CD4-positive, alpha-beta memory T cell (primary cell): Measurements from ENCODE around the gene BOD1L1. TPM values are rescaled to one million over a fixed set of nuclear protein-coding genes. Genes with fewer than 3 reads are reported as not detected.

Experiments
- CTCF ChIA-PET: fragments of 350-600 bp; sonication (Branson Sonifier 250); formaldehyde crosslinking; loops from one replicate; lab custom pipeline; 2021; ENCODE audit warnings: inconsistent platforms; ENCODE audit not compliant: partially characterized antibody; lab: Charles Lee
- POLR2A ChIA-PET: fragments of 350-600 bp; sonication (Branson Sonifier 250); formaldehyde crosslinking; loops from one replicate; lab custom pipeline; 2021; ENCODE audit not compliant: partially characterized antibody; lab: Charles Lee
- DNase-seq, 5 donors: peaks; one replicate each; pipeline versions ENCODE4 v3.0.0 to v3.0.0-alpha.2; 2020 to 2022; ENCODE audit warnings: mixed read lengths in 1 of 5
- H3K27ac ChIP-seq: one replicate; pipeline ENCODE4 v1.7.0; 2013; ENCODE audit warnings: low read depth, low read length
- H3K27me3 ChIP-seq: 2 replicates; pipeline ENCODE4 v1.7.0; 2013; ENCODE audit warnings: mild to moderate bottlenecking, low read length, moderate library complexity; ENCODE audit not compliant: insufficient read depth
- H3K36me3 ChIP-seq: 2 replicates; pipeline ENCODE4 v1.7.0; 2013; ENCODE audit warnings: mild to moderate bottlenecking, low read length, moderate library complexity; ENCODE audit not compliant: insufficient read depth
- H3K4me1 ChIP-seq: 2 replicates; pipeline ENCODE4 v1.7.0; 2013; ENCODE audit warnings: mild to moderate bottlenecking, low read length, moderate library complexity; ENCODE audit not compliant: insufficient read depth
- H3K4me3 ChIP-seq, 2 donors: one replicate each; pipeline ENCODE4 v1.7.0; 2013; ENCODE audit warnings: low read length in 2 of 2, mild to moderate bottlenecking in 1 of 2
- H3K9me3 ChIP-seq, 2 donors: one replicate each; pipeline ENCODE4 v1.7.0; 2013; ENCODE audit warnings: low read length in 2 of 2, control low read depth in 1 of 2; ENCODE audit not compliant: control insufficient read depth in 1 of 2
- H3K27ac Mint-ChIP-seq, 7 donors: one replicate each; pipeline ENCODE4 v1.8.0; 2020 to 2021; ENCODE audit warnings: mixed read lengths in 7 of 7, mild to moderate bottlenecking in 6 of 7, inconsistent platforms in 3 of 7, moderate library complexity in 3 of 7
- H3K27me3 Mint-ChIP-seq, 2 donors: one replicate each; pipeline ENCODE4 v1.8.0; 2020 to 2021; ENCODE audit warnings: mixed read lengths in 2 of 2
- H3K36me3 Mint-ChIP-seq, 2 donors: one replicate each; pipeline ENCODE4 v1.8.0; 2020 to 2021; ENCODE audit warnings: mixed read lengths in 2 of 2, inconsistent platforms in 1 of 2, mild to moderate bottlenecking in 1 of 2
- H3K4me1 Mint-ChIP-seq, 4 donors: one replicate each; pipeline ENCODE4 v1.8.0; 2020 to 2021; ENCODE audit warnings: mixed read lengths in 4 of 4, mild to moderate bottlenecking in 1 of 4
- H3K4me3 Mint-ChIP-seq, 8 donors: one replicate each; pipeline ENCODE4 v1.8.0; 2020 to 2021; ENCODE audit warnings: mixed read lengths in 8 of 8, mild to moderate bottlenecking in 7 of 8, moderate library complexity in 6 of 8, inconsistent platforms in 3 of 8
- H3K9me3 Mint-ChIP-seq, 8 donors: one replicate each; pipeline ENCODE4 v1.8.0; 2020 to 2021; ENCODE audit warnings: mixed read lengths in 8 of 8, mild to moderate bottlenecking in 5 of 8, inconsistent platforms in 3 of 8, moderate library complexity in 1 of 8
- intact Hi-C: fragments of 100-400 bp; cut with micrococcal nuclease; formaldehyde crosslinking; loops from one replicate; pipeline ENCODE4 v1.15.1; 2023
- polyA plus RNA-seq, 2 donors: library from polyadenylated mRNA; unstranded; fragments of 300-500 nt; fragmentation: Illumina TruSeq; gene quantifications; one replicate each; pipeline ENCODE4 v1.2.3, GENCODE V29; 2021
- total RNA-seq, 2 experiments: library from RNA; stranded (reverse); gene quantifications; one replicate each; pipeline ENCODE4 v1.2.3, GENCODE V29; 2021

Gene BOD1L1
- total and polyA plus RNA-seq, 4 experiments from 2014 or later = 0.86 to 72.3 (median 37.3) TPM

GRCh38 chr4:13618212-13618806 is 9.2 kb downstream of the BOD1L1 start:
- Histone ChIP-seq H3K27ac (no peak overlapping the region), H3K4me3 (no peak overlapping the region), H3K9me3 (no peaks in the 10 kb centered on the region), H3K27me3 (no peaks in the 10 kb centered on the region), H3K4me1 (peaks cover 28% of the 10 kb centered on the region), H3K36me3 (peaks cover 43% of the 10 kb centered on the region)
- DNase-seq = no peak
- Mint-ChIP-seq H3K4me1 (peaks cover 41 to 62% (median 53%) of the 10 kb centered on the region in 4 donors), H3K9me3 (no peaks in the 10 kb centered on the region), H3K27me3 (no peaks in the 10 kb centered on the region), H3K4me3 (no peak overlapping the region), H3K27ac (no peak overlapping the region), H3K36me3 (peaks cover 44 to 47% of the 10 kb centered on the region in 2 donors)
- POLR2A ChIA-PET = no interaction called here
- intact Hi-C loops = no loop called here
- CTCF ChIA-PET = interaction anchor here (1.4 kb wide), 1 partner anchor 38 kb away, joined by 3 read pairs; no protein-coding TSS in a partner anchor

- Mint-ChIP-seq H3K27me3 (no peaks in the 10 kb centered on the region), H3K36me3 (peaks cover 43 to 47% of the 10 kb centered on the region in 2 donors), H3K27ac (peak overlapping the region in 2 of 7 donors; percentile 7 to 31), H3K4me3 (no peak overlapping the region), H3K9me3 (no peaks in the 10 kb centered on the region), H3K4me1 (peaks cover 37 to 56% (median 49%) of the 10 kb centered on the region in 4 donors)
- H3K9me3 ChIP-seq = no peaks in the 10 kb centered on the region
- peaks cover 47% of the 10 kb centered on the region for H3K36me3 ChIP-seq
- DNase-seq = no peak
- intact Hi-C loops = no loop called here
- POLR2A ChIA-PET = no interaction called here
- H3K4me3 ChIP-seq = no peak overlapping the region
- peaks cover 23% of the 10 kb centered on the region for H3K4me1 ChIP-seq
- no peak overlapping the region for H3K27ac ChIP-seq
- no peaks in the 10 kb centered on the region for H3K27me3 ChIP-seq
- CTCF ChIA-PET = interaction anchor here (1.4 kb wide), 1 partner anchor 39 kb away, joined by 3 read pairs; no protein-coding TSS in a partner anchor
Measured at GRCh38 chr4:13617801-13618200, 9.7 kb downstream of the BOD1L1 start.

GRCh38 chr4:13616597-13616996 is 10.9 kb downstream of the BOD1L1 start:
- peaks cover 59% of the 10 kb centered on the region for H3K36me3 ChIP-seq
- Mint-ChIP-seq H3K27ac (no peak overlapping the region), H3K27me3 (no peaks in the 10 kb centered on the region), H3K4me1 (peaks cover 28 to 47% (median 39%) of the 10 kb centered on the region in 4 donors), H3K9me3 (no peaks in the 10 kb centered on the region), H3K4me3 (no peak overlapping the region), H3K36me3 (peaks cover 54 to 58% of the 10 kb centered on the region in 2 donors)
- peaks cover 17% of the 10 kb centered on the region for H3K4me1 ChIP-seq
- no peak overlapping the region for H3K27ac ChIP-seq
- no peaks in the 10 kb centered on the region for H3K27me3 ChIP-seq
- intact Hi-C loops = no loop called here
- DNase-seq = no peak
- ChIA-PET POLR2A (no interaction called here), CTCF (interaction anchor here (1.4 kb wide), 1 partner anchor 40 kb away, joined by 3 read pairs; no protein-coding TSS in a partner anchor)
- no peaks in the 10 kb centered on the region for H3K9me3 ChIP-seq
- no peak overlapping the region for H3K4me3 ChIP-seq

- intact Hi-C loops = no loop called here
- Histone ChIP-seq H3K27me3 (no peaks in the 10 kb centered on the region), H3K36me3 (peaks cover 73% of the 10 kb centered on the region), H3K27ac (no peak overlapping the region), H3K4me3 (no peak overlapping the region), H3K9me3 (no peaks in the 10 kb centered on the region), H3K4me1 (peaks cover 17% of the 10 kb centered on the region)
- DNase-seq = no peak
- ChIA-PET CTCF (no interaction called here), POLR2A (no interaction called here)
- Mint-ChIP-seq H3K4me3 (peak overlapping the region in 2 of 8 donors; percentile 31 to 54), H3K4me1 (peaks cover 15 to 32% (median 27%) of the 10 kb centered on the region in 4 donors), H3K36me3 (peaks cover 66 to 71% of the 10 kb centered on the region in 2 donors), H3K9me3 (no peaks in the 10 kb centered on the region), H3K27ac (peak overlapping the region in 3 of 7 donors; percentile 22 to 35 (median 33)), H3K27me3 (no peaks in the 10 kb centered on the region)
Measured at GRCh38 chr4:13615161-13615560, 12.4 kb downstream of the BOD1L1 start.

- intact Hi-C loops = no loop called here
- Mint-ChIP-seq H3K36me3 (peaks cover 71 to 76% of the 10 kb centered on the region in 2 donors), H3K27ac (no peak overlapping the region)
Measured at GRCh38 chr4:13612569-13612968, 15.0 kb downstream of the BOD1L1 start.

GRCh38 chr4:13611283-13611842 is 16.2 kb downstream of the BOD1L1 start:
- intact Hi-C loops = no loop called here
- H3K27me3 ChIP-seq = no peaks in the 10 kb centered on the region
- no peaks in the 10 kb centered on the region for H3K9me3 ChIP-seq
- H3K4me1 Mint-ChIP-seq = peaks cover 11 to 21% (median 16%) of the 10 kb centered on the region in 4 donors
- CTCF ChIA-PET = no interaction called here
- H3K36me3 ChIP-seq = peaks cover 74% of the 10 kb centered on the region
- no peaks in the 10 kb centered on the region for H3K9me3 Mint-ChIP-seq
- no peak overlapping the region for H3K4me3 Mint-ChIP-seq
- H3K36me3 Mint-ChIP-seq = peaks cover 75 to 78% of the 10 kb centered on the region in 2 donors
- POLR2A ChIA-PET = no interaction called here
- DNase-seq = no peak
- no peak overlapping the region for H3K27ac ChIP-seq
- H3K4me3 ChIP-seq = no peak overlapping the region
- H3K27me3 Mint-ChIP-seq = no peaks in the 10 kb centered on the region
- H3K4me1 ChIP-seq = peaks cover 15% of the 10 kb centered on the region
- peak overlapping the region in 2 of 7 donors; percentile 13 to 24 for H3K27ac Mint-ChIP-seq

More at GRCh38 chr4:13612569-13612968, 15.0 kb downstream of the BOD1L1 start:
- peaks cover 14 to 30% (median 24%) of the 10 kb centered on the region in 4 donors for H3K4me1 Mint-ChIP-seq
- CTCF ChIA-PET = interaction anchor here (1.9 kb wide), 1 partner anchor 42 kb away, joined by 6 read pairs; no protein-coding TSS in a partner anchor
- Histone ChIP-seq H3K9me3 (no peaks in the 10 kb centered on the region), H3K4me3 (no peak overlapping the region), H3K36me3 (peaks cover 76% of the 10 kb centered on the region), H3K27me3 (no peaks in the 10 kb centered on the region), H3K4me1 (peaks cover 17% of the 10 kb centered on the region), H3K27ac (no peak overlapping the region)
- H3K4me3 Mint-ChIP-seq = no peak overlapping the region
- DNase-seq = no peak
- no peaks in the 10 kb centered on the region for H3K27me3 Mint-ChIP-seq
- POLR2A ChIA-PET = no interaction called here
- no peaks in the 10 kb centered on the region for H3K9me3 Mint-ChIP-seq

- H3K4me1 ChIP-seq = no peaks in the 10 kb centered on the region
- no peaks in the 10 kb centered on the region for H3K9me3 ChIP-seq
- Mint-ChIP-seq H3K9me3 (peaks cover 0 to 2% (median 0%) of the 10 kb centered on the region in 8 donors), H3K27ac (no peak overlapping the region), H3K36me3 (peaks cover 75 to 83% of the 10 kb centered on the region in 2 donors), H3K4me1 (no peaks in the 10 kb centered on the region), H3K4me3 (no peak overlapping the region), H3K27me3 (no peaks in the 10 kb centered on the region)
- CTCF ChIA-PET = interaction anchor here (1.3 kb wide), 1 partner anchor 49 kb away, joined by 5 read pairs; no protein-coding TSS in a partner anchor
- DNase-seq = no peak
- H3K27ac ChIP-seq = no peak overlapping the region
- no peak overlapping the region for H3K4me3 ChIP-seq
- intact Hi-C loops = no loop called here
- peaks cover 71% of the 10 kb centered on the region for H3K36me3 ChIP-seq
- POLR2A ChIA-PET = interaction anchor here (0.8 kb wide), 1 partner anchor 17 kb away, joined by 3 read pairs; no protein-coding TSS in a partner anchor
- no peaks in the 10 kb centered on the region for H3K27me3 ChIP-seq
Measured at GRCh38 chr4:13605330-13605729, 22.2 kb downstream of the BOD1L1 start.
